Mononuclear cell (primary cell): ENCODE results near the gene CLEC20A. TPM values are rescaled to one million over a fixed set of nuclear protein-coding genes. Genes with fewer than 3 reads are reported as not detected.

Experiments
- H3K27me3 ChIP-seq: 2 replicates; pipeline ENCODE4 v1.6.0; 2011; ENCODE audit warnings: low read length, control low read depth; ENCODE audit not compliant: insufficient read depth
- H3K4me1 ChIP-seq: 2 replicates; pipeline ENCODE4 v1.5.1; 2011; ENCODE audit warnings: mild to moderate bottlenecking, low read length, control low read depth; ENCODE audit not compliant: insufficient read depth
- H3K4me3 ChIP-seq: 2 replicates; pipeline ENCODE4 v1.5.1; 2011; ENCODE audit warnings: mild to moderate bottlenecking, low read length, moderate library complexity
- H3K9me3 ChIP-seq: 2 replicates; pipeline ENCODE4 v1.5.1; 2011; ENCODE audit warnings: low read depth, mild to moderate bottlenecking, control low read depth, low read length
- total RNA-seq: library from RNA; depleted of rRNA; stranded (reverse); fragments of >200 nt; gene quantifications from one replicate; pipeline ENCODE4 v1.2.3, GENCODE V29; 2012

Gene CLEC20A
- total RNA-seq, 1 donor: 0.21 TPM

GRCh38 chr1:178451529-178451928 is 45.2 kb downstream of the CLEC20A start:
- H3K4me3 ChIP-seq: no peak overlapping the region
- H3K9me3 ChIP-seq: no peaks in the 10 kb centered on the region
- H3K27me3 ChIP-seq: no peaks in the 10 kb centered on the region
- H3K4me1 ChIP-seq: no peaks in the 10 kb centered on the region

- H3K4me3 ChIP-seq: no peak overlapping the region
- H3K9me3 ChIP-seq: no peaks in the 10 kb centered on the region
- no peaks in the 10 kb centered on the region for H3K27me3 ChIP-seq
- H3K4me1 ChIP-seq: no peaks in the 10 kb centered on the region
Measured at GRCh38 chr1:178450871-178451270, 45.9 kb downstream of the CLEC20A start.

GRCh38 chr1:178442925-178443324 is 53.8 kb downstream of the CLEC20A start:
- Histone ChIP-seq H3K27me3 (no peaks in the 10 kb centered on the region), H3K4me3 (no peak overlapping the region), H3K4me1 (no peaks in the 10 kb centered on the region), H3K9me3 (no peaks in the 10 kb centered on the region)

- Histone ChIP-seq H3K27me3 (no peaks in the 10 kb centered on the region), H3K4me1 (no peaks in the 10 kb centered on the region), H3K9me3 (no peaks in the 10 kb centered on the region), H3K4me3 (no peak overlapping the region)
Measured at GRCh38 chr1:178438432-178438831, 58.3 kb downstream of the CLEC20A start.

- Histone ChIP-seq H3K27me3 (no peaks in the 10 kb centered on the region), H3K4me1 (no peaks in the 10 kb centered on the region), H3K9me3 (no peaks in the 10 kb centered on the region), H3K4me3 (no peak overlapping the region)
Measured at GRCh38 chr1:178436899-178437298, 59.9 kb downstream of the CLEC20A start.

- Histone ChIP-seq H3K4me3 (no peak overlapping the region), H3K4me1 (no peaks in the 10 kb centered on the region), H3K27me3 (no peaks in the 10 kb centered on the region), H3K9me3 (no peaks in the 10 kb centered on the region)
Measured at GRCh38 chr1:178434899-178435435, 61.8 kb downstream of the CLEC20A start.

GRCh38 chr1:178434360-178434759 is 62.4 kb downstream of the CLEC20A start:
- Histone ChIP-seq H3K9me3 (no peaks in the 10 kb centered on the region), H3K4me3 (no peak overlapping the region), H3K4me1 (no peaks in the 10 kb centered on the region), H3K27me3 (no peaks in the 10 kb centered on the region)

Other genes with a start within 250 kb of the CLEC20A start
- under 0.01 TPM for gene TEX35, start 16.1 kb upstream of the CLEC20A start, total RNA-seq
- gene RALGPS2, start 228.3 kb upstream of the CLEC20A start, total RNA-seq: 34.0 TPM